HCT116 (cell line): ENCODE results near the gene EIF4A3. TPM values are rescaled to one million over a fixed set of nuclear protein-coding genes. Genes with fewer than 3 reads are reported as not detected.

ENCODE experiments used
- ATAC-seq: fragments of 200-7000 bp; cut with Tn5 transposase; 2 replicates; pipeline ENCODE4 v1.9.1; 2020; ENCODE audit warnings: mild to moderate bottlenecking, moderate library complexity
- BruUV-seq: library from RNA; stranded (reverse); fragments of 400-500 nt; replicated peaks from 2 replicates; lab custom pipeline; 2021; lab: Mats Ljungman, UMichigan
- CTCF ChIA-PET: fragments of 300-600 bp; sonication (Branson Sonifier 250); formaldehyde crosslinking; loops from one replicate; lab custom pipeline; 2021; ENCODE audit warnings: antibody characterized with exemption; lab: Charles Lee
- POLR2A ChIA-PET: fragments of 300-600, 350-600 bp; sonication (Branson Sonifier 250); formaldehyde crosslinking; loops from one replicate; lab custom pipeline; 2021; ENCODE audit warnings: antibody characterized with exemption; lab: Charles Lee
- RAD21 ChIA-PET, 2 experiments: fragments of 300-600 bp; sonication (Branson Sonifier 250); formaldehyde crosslinking; loops; one replicate each; lab custom pipeline; 2023; ENCODE audit warnings: low total read pairs in 2 of 2; ENCODE audit not compliant: uncharacterized antibody in 2 of 2, unreplicated experiment in 2 of 2, low non-redundant PET in 1 of 2; lab: Charles Lee
- DNase-seq: peaks from one replicate; pipeline ENCODE4 v3.0.0-alpha.2; 2010; ENCODE audit warnings: low read depth, low spot score
- H2AFZ ChIP-seq: fragments of 200-600 bp; shearing (Covaris generic), sonication (generic); 2 replicates; pipeline ENCODE4 v1.6.1; 2017; ENCODE audit warnings: low read depth, mixed run types, mixed read lengths, antibody characterized with exemption, low read length; ENCODE audit not compliant: poor library complexity, severe bottlenecking
- H3K27ac ChIP-seq: 2 replicates; pipeline ENCODE4 v1.5.1; 2012; ENCODE audit warnings: low read depth, low read length
- H3K27me3 ChIP-seq: fragments of 200-600 bp; sonication (generic); 2 replicates; pipeline ENCODE4 v1.6.1; 2016; ENCODE audit warnings: mixed run types, low read length, mixed read lengths; ENCODE audit not compliant: insufficient read depth
- H3K36me3 ChIP-seq, 2 experiments: fragments of 200-500 bp in 1 of 2; fragments of 200-600 bp in 1 of 2; sonication (Bioruptor generic) in 1 of 2; sonication (generic) in 1 of 2; 2 replicates each; pipeline versions ENCODE4 v1.5.1 to v1.6.1; 2014 to 2016; ENCODE audit warnings: low read length in 2 of 2, inconsistent platforms in 1 of 2, mixed read lengths in 1 of 2, mixed run types in 1 of 2; ENCODE audit not compliant: insufficient read depth in 2 of 2, control insufficient read depth in 1 of 2
- H3K4me1 ChIP-seq, 2 experiments: fragments of 200-600 bp in 1 of 2; sonication (generic) in 1 of 2; 2 replicates each; pipeline versions ENCODE4 v1.5.1 to v1.6.1; 2012 to 2017; ENCODE audit warnings: low read length in 2 of 2, inconsistent platforms in 1 of 2, mild to moderate bottlenecking in 1 of 2, mixed read lengths in 1 of 2, mixed run types in 1 of 2, moderate library complexity in 1 of 2; ENCODE audit not compliant: insufficient read depth in 2 of 2, control insufficient read depth in 1 of 2
- H3K4me2 ChIP-seq: fragments of 200-600 bp; sonication (generic); 2 replicates; pipeline ENCODE4 v1.6.1; 2017; ENCODE audit warnings: mixed run types, low read length, mixed read lengths
- H3K4me3 ChIP-seq, 2 experiments: fragments of 200-600 bp in 1 of 2; sonication (generic) in 1 of 2; replicated peaks in 1 of 2; 2 replicates each; pipeline ENCODE4 v1.5.1; 2011 to 2016; ENCODE audit warnings: low read length in 2 of 2, control low read depth in 1 of 2, low read depth in 1 of 2, mild to moderate bottlenecking in 1 of 2, mixed read lengths in 1 of 2, mixed run types in 1 of 2
- H3K79me2 ChIP-seq: fragments of 200-600 bp; sonication (generic); 2 replicates; pipeline ENCODE4 v1.6.1; 2017; ENCODE audit warnings: mild to moderate bottlenecking, mixed run types, low read length, moderate library complexity, mixed read lengths; ENCODE audit not compliant: insufficient read depth
- H3K9ac ChIP-seq: fragments of 200-600 bp; sonication (generic); 2 replicates; pipeline ENCODE4 v1.6.1; 2016; ENCODE audit warnings: low read length, mixed read lengths
- H3K9me2 ChIP-seq: fragments of 200-600 bp; sonication (generic), shearing (Covaris generic); 2 replicates; pipeline ENCODE4 v1.6.1; 2017; ENCODE audit warnings: mixed run types, mild to moderate bottlenecking, moderate library complexity; ENCODE audit not compliant: insufficient read depth
- H3K9me3 ChIP-seq, 2 experiments: fragments of 200-500 bp in 1 of 2; fragments of 200-600 bp in 1 of 2; sonication (Bioruptor generic) in 1 of 2; sonication (generic) in 1 of 2; 2 replicates each; pipeline ENCODE4 v1.6.1; 2014 to 2017; ENCODE audit warnings: low read length in 2 of 2, mixed read lengths in 2 of 2, inconsistent platforms in 1 of 2, low read depth in 1 of 2, mild to moderate bottlenecking in 1 of 2, mixed run types in 1 of 2, moderate library complexity in 1 of 2; ENCODE audit not compliant: control insufficient read depth in 1 of 2, insufficient read depth in 1 of 2
- H4K20me1 ChIP-seq: fragments of 200-600 bp; sonication (generic), shearing (Covaris generic); 2 replicates; pipeline ENCODE4 v1.6.1; 2017; ENCODE audit warnings: mixed run types, mild to moderate bottlenecking, moderate library complexity; ENCODE audit not compliant: insufficient read depth
- CBX3 ChIP-seq: IDR thresholded peaks from 2 replicates; pipeline ENCODE4 v1.6.1; 2012; ENCODE audit warnings: low read depth
- CEBPB ChIP-seq: IDR thresholded peaks from 2 replicates; pipeline ENCODE4 v1.6.1; 2012; ENCODE audit warnings: low read depth
- EGR1 ChIP-seq: IDR thresholded peaks from 2 replicates; pipeline ENCODE4 v1.6.1; 2012; ENCODE audit warnings: low read depth
- ELF1 ChIP-seq: IDR thresholded peaks from 2 replicates; pipeline ENCODE4 v1.6.1; 2012; ENCODE audit warnings: low read depth, borderline replicate concordance
- EZH2 ChIP-seq: fragments of 200-600 bp; sonication (generic); IDR thresholded peaks from 2 replicates; pipeline ENCODE4 v1.6.1; 2017; ENCODE audit warnings: antibody characterized with exemption, mixed run types
- EZH2phosphoT487 ChIP-seq: fragments of 200-600 bp; IDR thresholded peaks from 2 replicates; pipeline ENCODE4 v1.6.1; 2018; ENCODE audit warnings: antibody characterized with exemption, borderline replicate concordance
- FOSL1 ChIP-seq: IDR thresholded peaks from 2 replicates; pipeline ENCODE4 v1.6.1; 2012; ENCODE audit warnings: low read depth
- POLR2A ChIP-seq: IDR thresholded peaks from 2 replicates; pipeline ENCODE4 v1.7.0; 2011; ENCODE audit warnings: borderline replicate concordance; ENCODE audit not compliant: insufficient read depth, insufficient read length; ENCODE audit errors: extremely low read depth
- POLR2AphosphoS5 ChIP-seq: IDR thresholded peaks from 2 replicates; pipeline ENCODE4 v1.6.1; 2011; ENCODE audit warnings: mild to moderate bottlenecking, low read depth, low read length, moderate library complexity
- SIN3A ChIP-seq: IDR thresholded peaks from 2 replicates; pipeline ENCODE4 v1.6.1; 2012; ENCODE audit warnings: low read depth
- SP1 ChIP-seq: IDR thresholded peaks from 2 replicates; pipeline ENCODE4 v1.6.1; 2012; ENCODE audit warnings: low read depth
- SRF ChIP-seq: IDR thresholded peaks from 2 replicates; pipeline ENCODE4 v1.6.1; 2012; ENCODE audit warnings: low read depth
- TCF7L2 ChIP-seq: IDR thresholded peaks from 2 replicates; pipeline ENCODE4 v1.7.0; 2011; ENCODE audit warnings: borderline replicate concordance, inconsistent platforms; ENCODE audit not compliant: insufficient read depth, insufficient read length; ENCODE audit errors: extremely low read depth
- ZFX ChIP-seq: fragments of 450-650 bp; IDR thresholded peaks from 2 replicates; pipeline ENCODE4 v1.6.1; 2017
- ZNF274 ChIP-seq: fragments of 200-500 bp; sonication (Bioruptor generic); IDR thresholded peaks from 2 replicates; pipeline ENCODE4 v1.6.1; 2014; ENCODE audit warnings: mild to moderate bottlenecking, low read depth, low read length, inconsistent platforms
- intact Hi-C: fragments of 100-400 bp; cut with micrococcal nuclease; formaldehyde crosslinking; loops from 2 replicates; pipeline ENCODE4 v1.10.0; 2022
- total RNA-seq: library from RNA; stranded (reverse); gene quantifications from one replicate; pipeline ENCODE4 v1.2.1, GENCODE V29; 2021; ENCODE audit not compliant: unreplicated experiment
- TF ChIP-seq, protein P1 (sequence below): IDR thresholded peaks from 2 replicates; pipeline ENCODE4 v1.6.1; 2012; ENCODE audit warnings: low read depth
- TF ChIP-seq, protein P2 (sequence below): IDR thresholded peaks from 2 replicates; pipeline ENCODE4 v1.6.1; 2011; ENCODE audit warnings: mild to moderate bottlenecking, low read length, moderate library complexity; ENCODE audit not compliant: insufficient replicate concordance; ENCODE audit errors: extremely low read depth
- TF ChIP-seq, protein P3 (sequence below): IDR thresholded peaks from 2 replicates; pipeline ENCODE4 v1.6.1; 2012
- TF ChIP-seq, protein P4 (sequence below): IDR thresholded peaks from 2 replicates; pipeline ENCODE4 v1.6.1; 2012

Gene EIF4A3
- total RNA-seq, 1 experiment from 2014 or later = 248 TPM

DNA sequence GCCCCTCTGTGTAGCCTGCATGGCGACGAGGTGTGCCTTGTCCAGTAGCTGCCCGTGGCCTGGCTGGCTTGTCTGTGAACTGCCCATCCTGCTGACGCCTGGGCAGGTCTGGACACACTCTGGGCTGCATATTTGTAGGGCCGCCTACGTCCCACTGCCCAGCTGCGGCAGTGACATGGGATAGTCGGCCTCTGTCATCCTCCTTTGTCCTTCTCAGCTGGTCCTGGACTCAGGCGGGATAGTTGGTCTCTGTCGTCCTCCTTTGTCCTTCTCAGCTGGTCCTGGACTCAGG, 37.4 kb upstream of the EIF4A3 start:
- no peaks in the 10 kb centered on the region for H3K79me2 ChIP-seq
- DNase-seq (no peak), ATAC-seq (no peak)
- H3K4me3 ChIP-seq = no peak overlapping the region
- POLR2A ChIA-PET = no interaction called here
- no peak overlapping the region for H3K27ac ChIP-seq
- H3K27me3 ChIP-seq = no peaks in the 10 kb centered on the region
- no peaks in the 10 kb centered on the region for H4K20me1 ChIP-seq
- no peaks in the 10 kb centered on the region for H3K9me2 ChIP-seq
- no peak overlapping the region for H2AFZ ChIP-seq
- intact Hi-C loops = no loop called here
- peaks cover 0 to 16% of the 10 kb centered on the region in 2 experiments; a peak in 1 of 4 replicates for H3K4me1 ChIP-seq
- BruUV-seq = no TSS peak
- CTCF ChIA-PET = no interaction called here
- RAD21 ChIA-PET = no interaction called here
- TF ChIP-seq CBX3 (no peak), POLR2A (no peak), EZH2 (no peak), SP1 (no peak), EZH2phosphoT487 (no peak), ELF1 (no peak), TCF7L2 (no peak), ZNF274 (no peak), SRF (no peak), SIN3A (no peak), EGR1 (no peak), CEBPB (no peak), FOSL1 (no peak), ZFX (no peak), POLR2AphosphoS5 (no peak)
- TF ChIP-seq, protein P1, sequence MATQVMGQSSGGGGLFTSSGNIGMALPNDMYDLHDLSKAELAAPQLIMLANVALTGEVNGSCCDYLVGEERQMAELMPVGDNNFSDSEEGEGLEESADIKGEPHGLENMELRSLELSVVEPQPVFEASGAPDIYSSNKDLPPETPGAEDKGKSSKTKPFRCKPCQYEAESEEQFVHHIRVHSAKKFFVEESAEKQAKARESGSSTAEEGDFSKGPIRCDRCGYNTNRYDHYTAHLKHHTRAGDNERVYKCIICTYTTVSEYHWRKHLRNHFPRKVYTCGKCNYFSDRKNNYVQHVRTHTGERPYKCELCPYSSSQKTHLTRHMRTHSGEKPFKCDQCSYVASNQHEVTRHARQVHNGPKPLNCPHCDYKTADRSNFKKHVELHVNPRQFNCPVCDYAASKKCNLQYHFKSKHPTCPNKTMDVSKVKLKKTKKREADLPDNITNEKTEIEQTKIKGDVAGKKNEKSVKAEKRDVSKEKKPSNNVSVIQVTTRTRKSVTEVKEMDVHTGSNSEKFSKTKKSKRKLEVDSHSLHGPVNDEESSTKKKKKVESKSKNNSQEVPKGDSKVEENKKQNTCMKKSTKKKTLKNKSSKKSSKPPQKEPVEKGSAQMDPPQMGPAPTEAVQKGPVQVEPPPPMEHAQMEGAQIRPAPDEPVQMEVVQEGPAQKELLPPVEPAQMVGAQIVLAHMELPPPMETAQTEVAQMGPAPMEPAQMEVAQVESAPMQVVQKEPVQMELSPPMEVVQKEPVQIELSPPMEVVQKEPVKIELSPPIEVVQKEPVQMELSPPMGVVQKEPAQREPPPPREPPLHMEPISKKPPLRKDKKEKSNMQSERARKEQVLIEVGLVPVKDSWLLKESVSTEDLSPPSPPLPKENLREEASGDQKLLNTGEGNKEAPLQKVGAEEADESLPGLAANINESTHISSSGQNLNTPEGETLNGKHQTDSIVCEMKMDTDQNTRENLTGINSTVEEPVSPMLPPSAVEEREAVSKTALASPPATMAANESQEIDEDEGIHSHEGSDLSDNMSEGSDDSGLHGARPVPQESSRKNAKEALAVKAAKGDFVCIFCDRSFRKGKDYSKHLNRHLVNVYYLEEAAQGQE = no peak
- TF ChIP-seq, protein P2, sequence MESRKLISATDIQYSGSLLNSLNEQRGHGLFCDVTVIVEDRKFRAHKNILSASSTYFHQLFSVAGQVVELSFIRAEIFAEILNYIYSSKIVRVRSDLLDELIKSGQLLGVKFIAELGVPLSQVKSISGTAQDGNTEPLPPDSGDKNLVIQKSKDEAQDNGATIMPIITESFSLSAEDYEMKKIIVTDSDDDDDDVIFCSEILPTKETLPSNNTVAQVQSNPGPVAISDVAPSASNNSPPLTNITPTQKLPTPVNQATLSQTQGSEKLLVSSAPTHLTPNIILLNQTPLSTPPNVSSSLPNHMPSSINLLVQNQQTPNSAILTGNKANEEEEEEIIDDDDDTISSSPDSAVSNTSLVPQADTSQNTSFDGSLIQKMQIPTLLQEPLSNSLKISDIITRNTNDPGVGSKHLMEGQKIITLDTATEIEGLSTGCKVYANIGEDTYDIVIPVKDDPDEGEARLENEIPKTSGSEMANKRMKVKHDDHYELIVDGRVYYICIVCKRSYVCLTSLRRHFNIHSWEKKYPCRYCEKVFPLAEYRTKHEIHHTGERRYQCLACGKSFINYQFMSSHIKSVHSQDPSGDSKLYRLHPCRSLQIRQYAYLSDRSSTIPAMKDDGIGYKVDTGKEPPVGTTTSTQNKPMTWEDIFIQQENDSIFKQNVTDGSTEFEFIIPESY = no peak
- TF ChIP-seq, protein P3, sequence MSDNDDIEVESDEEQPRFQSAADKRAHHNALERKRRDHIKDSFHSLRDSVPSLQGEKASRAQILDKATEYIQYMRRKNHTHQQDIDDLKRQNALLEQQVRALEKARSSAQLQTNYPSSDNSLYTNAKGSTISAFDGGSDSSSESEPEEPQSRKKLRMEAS = no peak
- TF ChIP-seq, protein P4, sequence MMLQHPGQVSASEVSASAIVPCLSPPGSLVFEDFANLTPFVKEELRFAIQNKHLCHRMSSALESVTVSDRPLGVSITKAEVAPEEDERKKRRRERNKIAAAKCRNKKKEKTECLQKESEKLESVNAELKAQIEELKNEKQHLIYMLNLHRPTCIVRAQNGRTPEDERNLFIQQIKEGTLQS = no peak
- TF ChIP-seq, all 23 proteins: peak for 0
- no peak overlapping the region for H3K4me2 ChIP-seq
- no peaks in the 10 kb centered on the region for H3K9me3 ChIP-seq
- H3K9ac ChIP-seq = no peak overlapping the region
- no peaks in the 10 kb centered on the region for H3K36me3 ChIP-seq
